ENCODE results near the gene KMT2C. TPM values are rescaled to one million over a fixed set of nuclear protein-coding genes. Genes with fewer than 3 reads are reported as not detected.

KMT2C gene
- total and polyA plus RNA-seq, 2 of the 13 experiments (the other 11 are each of a cell fraction or from before 2014, with no cell fraction given): 7.1 to 14.4 TPM

DNA sequence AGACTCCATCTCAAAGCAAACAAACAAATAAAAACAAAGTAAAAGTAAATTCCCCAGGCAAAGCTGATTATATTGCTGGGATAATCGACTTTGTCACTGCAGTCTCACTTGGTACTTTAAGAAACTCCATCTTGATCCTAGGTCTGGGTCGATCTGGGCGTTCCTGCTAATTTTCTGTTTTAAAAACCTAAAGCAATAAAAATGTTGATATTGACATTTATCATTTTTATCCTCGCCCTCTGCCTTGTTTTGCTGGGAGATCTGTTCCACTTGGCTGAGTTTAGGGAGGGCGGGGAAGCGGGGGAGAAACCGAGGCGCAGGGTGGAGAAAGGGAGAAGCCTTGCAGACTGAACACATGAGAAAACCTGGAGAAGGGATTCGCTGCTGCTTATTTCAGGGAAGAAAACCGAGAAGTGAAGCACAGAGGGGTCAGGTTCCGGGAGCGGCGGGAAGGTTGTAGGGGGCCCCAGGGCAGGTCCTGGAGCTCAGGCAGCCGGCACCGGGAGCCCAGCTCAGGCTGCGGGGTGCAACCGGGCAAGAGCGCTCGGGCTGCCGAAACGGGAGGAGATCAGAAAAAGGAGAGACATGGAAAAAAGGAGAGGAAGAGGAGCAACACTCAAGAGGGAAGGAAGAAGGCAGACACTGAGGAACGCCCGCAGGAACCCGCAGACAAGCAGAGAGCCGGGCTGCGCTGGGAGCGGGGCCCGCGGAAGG, 27.3 kb upstream of the KMT2C start (continued):
- TF ChIP-seq, protein P1, sequence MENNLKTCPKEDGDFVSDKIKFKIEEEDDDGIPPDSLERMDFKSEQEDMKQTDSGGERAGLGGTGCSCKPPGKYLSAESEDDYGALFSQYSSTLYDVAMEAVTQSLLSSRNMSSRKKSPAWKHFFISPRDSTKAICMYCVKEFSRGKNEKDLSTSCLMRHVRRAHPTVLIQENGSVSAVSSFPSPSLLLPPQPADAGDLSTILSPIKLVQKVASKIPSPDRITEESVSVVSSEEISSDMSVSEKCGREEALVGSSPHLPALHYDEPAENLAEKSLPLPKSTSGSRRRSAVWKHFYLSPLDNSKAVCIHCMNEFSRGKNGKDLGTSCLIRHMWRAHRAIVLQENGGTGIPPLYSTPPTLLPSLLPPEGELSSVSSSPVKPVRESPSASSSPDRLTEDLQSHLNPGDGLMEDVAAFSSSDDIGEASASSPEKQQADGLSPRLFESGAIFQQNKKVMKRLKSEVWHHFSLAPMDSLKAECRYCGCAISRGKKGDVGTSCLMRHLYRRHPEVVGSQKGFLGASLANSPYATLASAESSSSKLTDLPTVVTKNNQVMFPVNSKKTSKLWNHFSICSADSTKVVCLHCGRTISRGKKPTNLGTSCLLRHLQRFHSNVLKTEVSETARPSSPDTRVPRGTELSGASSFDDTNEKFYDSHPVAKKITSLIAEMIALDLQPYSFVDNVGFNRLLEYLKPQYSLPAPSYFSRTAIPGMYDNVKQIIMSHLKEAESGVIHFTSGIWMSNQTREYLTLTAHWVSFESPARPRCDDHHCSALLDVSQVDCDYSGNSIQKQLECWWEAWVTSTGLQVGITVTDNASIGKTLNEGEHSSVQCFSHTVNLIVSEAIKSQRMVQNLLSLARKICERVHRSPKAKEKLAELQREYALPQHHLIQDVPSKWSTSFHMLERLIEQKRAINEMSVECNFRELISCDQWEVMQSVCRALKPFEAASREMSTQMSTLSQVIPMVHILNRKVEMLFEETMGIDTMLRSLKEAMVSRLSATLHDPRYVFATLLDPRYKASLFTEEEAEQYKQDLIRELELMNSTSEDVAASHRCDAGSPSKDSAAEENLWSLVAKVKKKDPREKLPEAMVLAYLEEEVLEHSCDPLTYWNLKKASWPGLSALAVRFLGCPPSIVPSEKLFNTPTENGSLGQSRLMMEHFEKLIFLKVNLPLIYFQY (CRISPR knock-in tag; IDR thresholded peaks at IDR 0.05; ENCODE audit: borderline replicate concordance): no peak
- TF ChIP-seq, protein P2, sequence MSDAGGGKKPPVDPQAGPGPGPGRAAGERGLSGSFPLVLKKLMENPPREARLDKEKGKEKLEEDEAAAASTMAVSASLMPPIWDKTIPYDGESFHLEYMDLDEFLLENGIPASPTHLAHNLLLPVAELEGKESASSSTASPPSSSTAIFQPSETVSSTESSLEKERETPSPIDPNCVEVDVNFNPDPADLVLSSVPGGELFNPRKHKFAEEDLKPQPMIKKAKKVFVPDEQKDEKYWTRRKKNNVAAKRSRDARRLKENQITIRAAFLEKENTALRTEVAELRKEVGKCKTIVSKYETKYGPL (CRISPR knock-in tag; IDR thresholded peaks at IDR 0.05): no peak
- TF ChIP-seq HNRNPUL1 (IDR thresholded peaks at IDR 0.05; ENCODE audit: low read depth, low read length) (no peak), NFYC (CRISPR knock-in tag; IDR thresholded peaks at IDR 0.05) (no peak), PCBP1 (IDR thresholded peaks at IDR 0.05; ENCODE audit: borderline replicate concordance, low read depth, low read length) (no peak), ZNF780A (CRISPR knock-in tag; IDR thresholded peaks at IDR 0.05) (no peak), IRF2 (CRISPR knock-in tag; IDR thresholded peaks at IDR 0.05) (no peak), PHF8 (CRISPR knock-in tag; IDR thresholded peaks at IDR 0.05) (peak; percentile 74), ZNF761 (CRISPR knock-in tag; conservative IDR thresholded peaks at IDR 0.05) (no peak), ETV5 (CRISPR knock-in tag; IDR thresholded peaks at IDR 0.05; ENCODE audit: borderline replicate concordance) (no peak), ZNF430 (CRISPR knock-in tag; IDR thresholded peaks at IDR 0.05) (0 out of 2 replicates have a peak, but pooled peaks have one; percentile 24), SIN3A (IDR thresholded peaks at IDR 0.05; ENCODE audit: borderline replicate concordance, low read depth, low read length) (peak; percentile 44; the same call in 1 of the 2 replicates), PAF1 (CRISPR knock-in tag; IDR thresholded peaks at IDR 0.05) (no peak), STAT5B (CRISPR knock-in tag; IDR thresholded peaks at IDR 0.05) (no peak), SNAPC2 (CRISPR knock-in tag; IDR thresholded peaks at IDR 0.05) (no peak), ZNF558 (CRISPR knock-in tag; IDR thresholded peaks at IDR 0.05; ENCODE audit: borderline replicate concordance) (no peak)
- TF ChIP-seq, protein P3, sequence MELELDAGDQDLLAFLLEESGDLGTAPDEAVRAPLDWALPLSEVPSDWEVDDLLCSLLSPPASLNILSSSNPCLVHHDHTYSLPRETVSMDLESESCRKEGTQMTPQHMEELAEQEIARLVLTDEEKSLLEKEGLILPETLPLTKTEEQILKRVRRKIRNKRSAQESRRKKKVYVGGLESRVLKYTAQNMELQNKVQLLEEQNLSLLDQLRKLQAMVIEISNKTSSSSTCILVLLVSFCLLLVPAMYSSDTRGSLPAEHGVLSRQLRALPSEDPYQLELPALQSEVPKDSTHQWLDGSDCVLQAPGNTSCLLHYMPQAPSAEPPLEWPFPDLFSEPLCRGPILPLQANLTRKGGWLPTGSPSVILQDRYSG (CRISPR knock-in tag; IDR thresholded peaks at IDR 0.05): no peak
- TF ChIP-seq, protein P4, sequence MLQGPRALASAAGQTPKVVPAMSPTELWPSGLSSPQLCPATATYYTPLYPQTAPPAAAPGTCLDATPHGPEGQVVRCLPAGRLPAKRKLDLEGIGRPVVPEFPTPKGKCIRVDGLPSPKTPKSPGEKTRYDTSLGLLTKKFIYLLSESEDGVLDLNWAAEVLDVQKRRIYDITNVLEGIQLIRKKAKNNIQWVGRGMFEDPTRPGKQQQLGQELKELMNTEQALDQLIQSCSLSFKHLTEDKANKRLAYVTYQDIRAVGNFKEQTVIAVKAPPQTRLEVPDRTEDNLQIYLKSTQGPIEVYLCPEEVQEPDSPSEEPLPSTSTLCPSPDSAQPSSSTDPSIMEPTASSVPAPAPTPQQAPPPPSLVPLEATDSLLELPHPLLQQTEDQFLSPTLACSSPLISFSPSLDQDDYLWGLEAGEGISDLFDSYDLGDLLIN (CRISPR knock-in tag; IDR thresholded peaks at IDR 0.05; ENCODE audit: borderline replicate concordance): no peak
- TF ChIP-seq, protein P5, sequence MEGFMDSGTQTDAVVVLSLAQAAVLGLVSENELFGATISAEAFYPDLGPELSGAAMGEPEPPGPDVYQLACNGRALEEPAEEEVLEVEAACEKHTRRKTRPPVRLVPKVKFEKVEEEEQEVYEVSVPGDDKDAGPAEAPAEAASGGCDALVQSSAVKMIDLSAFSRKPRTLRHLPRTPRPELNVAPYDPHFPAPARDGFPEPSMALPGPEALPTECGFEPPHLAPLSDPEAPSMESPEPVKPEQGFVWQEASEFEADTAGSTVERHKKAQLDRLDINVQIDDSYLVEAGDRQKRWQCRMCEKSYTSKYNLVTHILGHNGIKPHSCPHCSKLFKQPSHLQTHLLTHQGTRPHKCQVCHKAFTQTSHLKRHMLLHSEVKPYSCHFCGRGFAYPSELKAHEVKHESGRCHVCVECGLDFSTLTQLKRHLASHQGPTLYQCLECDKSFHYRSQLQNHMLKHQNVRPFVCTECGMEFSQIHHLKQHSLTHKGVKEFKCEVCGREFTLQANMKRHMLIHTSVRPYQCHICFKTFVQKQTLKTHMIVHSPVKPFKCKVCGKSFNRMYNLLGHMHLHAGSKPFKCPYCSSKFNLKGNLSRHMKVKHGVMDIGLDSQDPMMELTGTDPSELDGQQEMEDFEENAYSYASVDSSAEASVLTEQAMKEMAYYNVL (CRISPR knock-in tag; IDR thresholded peaks at IDR 0.05; ENCODE audit: borderline replicate concordance): no peak
- TF ChIP-seq, protein P6, sequence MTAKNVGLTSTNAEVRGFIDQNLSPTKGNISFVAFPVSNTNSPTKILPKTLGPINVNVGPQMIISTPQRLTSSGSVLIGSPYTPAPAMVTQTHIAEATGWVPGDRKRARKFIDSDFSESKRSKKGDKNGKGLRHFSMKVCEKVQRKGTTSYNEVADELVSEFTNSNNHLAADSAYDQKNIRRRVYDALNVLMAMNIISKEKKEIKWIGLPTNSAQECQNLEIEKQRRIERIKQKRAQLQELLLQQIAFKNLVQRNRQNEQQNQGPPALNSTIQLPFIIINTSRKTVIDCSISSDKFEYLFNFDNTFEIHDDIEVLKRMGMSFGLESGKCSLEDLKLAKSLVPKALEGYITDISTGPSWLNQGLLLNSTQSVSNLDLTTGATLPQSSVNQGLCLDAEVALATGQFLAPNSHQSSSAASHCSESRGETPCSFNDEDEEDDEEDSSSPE (CRISPR knock-in tag; IDR thresholded peaks at IDR 0.05): no peak
